Neural crest cell (in vitro differentiated cells): ENCODE measurements around the gene CPSF4. TPM values are rescaled to one million over a fixed set of nuclear protein-coding genes. Genes with fewer than 3 reads are reported as not detected.

Source experiments
- DNase-seq: peaks from one replicate; pipeline ENCODE4 v3.0.0; 2021; ENCODE audit warnings: low read depth, mixed read lengths, low spot score
- H3K27ac Mint-ChIP-seq: one replicate; pipeline ENCODE4 v1.8.0; 2021; ENCODE audit warnings: mild to moderate bottlenecking, mixed read lengths; ENCODE audit not compliant: unreplicated experiment
- H3K27me3 Mint-ChIP-seq: 2 replicates; pipeline ENCODE4 v1.8.0; 2021; ENCODE audit warnings: low read depth, mild to moderate bottlenecking, mixed read lengths
- H3K36me3 Mint-ChIP-seq: 2 replicates; pipeline ENCODE4 v1.8.0; 2021; ENCODE audit warnings: low read depth, mild to moderate bottlenecking, mixed read lengths
- H3K4me1 Mint-ChIP-seq: 2 replicates; pipeline ENCODE4 v1.8.0; 2021; ENCODE audit warnings: mixed read lengths
- H3K4me3 Mint-ChIP-seq: one replicate; pipeline ENCODE4 v1.8.0; 2021; ENCODE audit warnings: mild to moderate bottlenecking, mixed read lengths
- H3K9me3 Mint-ChIP-seq: 2 replicates; pipeline ENCODE4 v1.8.0; 2021; ENCODE audit warnings: mixed read lengths
- long read RNA-seq: library from polyadenylated mRNA; unstranded; transcript quantifications from one replicate; pipeline ENCODE4 v2.0.0, GENCODE V29; 2020
- total RNA-seq: library from RNA; stranded (reverse); gene quantifications from 2 replicates; pipeline ENCODE4 v1.2.1, GENCODE V29; 2021
- TF ChIP-seq, protein P1 (sequence below): fragments of 200-600 bp; sonication (generic); conservative IDR thresholded peaks from 2 replicates; pipeline ENCODE4 v1.5.0; 2021; ENCODE audit warnings: antibody characterized with exemption, mild to moderate bottlenecking

Gene CPSF4
- total RNA-seq, result 111 and 117 TPM in 2 replicates
- long read RNA-seq, partial matches to known transcripts, result 11 of 14 reads
- long read RNA-seq, other reads (novel, unspliced or antisense), result 1 of 14 reads

DNA sequence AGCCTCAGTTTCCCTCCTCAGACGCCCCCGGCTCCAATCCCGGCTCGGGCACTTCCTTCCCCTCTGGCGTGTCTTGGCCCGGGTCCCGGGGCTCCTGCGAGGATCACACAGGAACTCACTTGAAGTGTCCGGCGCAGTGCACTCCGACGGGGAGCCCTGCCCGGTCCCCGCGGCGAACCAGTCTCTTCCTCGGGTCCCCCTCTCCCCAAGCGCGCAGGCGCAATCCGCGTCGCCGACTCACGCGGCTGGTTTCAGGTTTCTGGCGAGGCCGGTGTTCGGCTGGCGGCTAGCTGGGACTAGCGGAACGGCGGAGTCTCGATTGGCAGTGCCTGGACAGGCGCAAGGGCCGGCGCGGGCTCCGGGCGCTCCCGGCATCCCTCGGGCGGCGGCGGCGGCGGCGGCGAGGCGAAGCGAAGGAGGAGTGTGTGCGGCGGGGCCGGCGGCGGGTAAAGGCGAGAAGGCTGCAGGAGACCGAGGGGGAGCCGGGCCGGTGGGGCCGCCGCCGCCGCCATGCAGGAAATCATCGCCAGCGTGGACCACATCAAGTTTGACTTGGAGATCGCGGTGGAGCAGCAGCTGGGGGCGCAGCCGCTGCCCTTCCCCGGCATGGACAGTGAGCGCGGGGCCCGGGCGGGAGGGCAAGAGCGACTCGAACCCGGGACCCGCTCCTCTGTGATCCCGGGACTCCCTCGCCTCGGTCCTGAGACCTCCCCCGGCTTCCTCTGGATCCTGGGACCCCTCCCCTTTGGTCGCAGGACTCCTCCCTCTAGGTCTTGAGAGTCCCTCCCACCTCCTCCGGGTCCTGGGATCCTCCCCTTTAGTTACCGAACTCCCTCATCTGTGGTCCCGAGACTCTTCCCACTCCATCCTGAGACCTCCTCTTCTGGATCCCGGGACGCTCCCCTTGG lies at the start of gene CPSF4, which contains the start of gene PTCD1:
TSS of gene CPSF4 (plus strand) at position 371 of the 908 bp plus-strand sequence. CDS start at position 511, 140 bp downstream.
TSS of gene PTCD1 (minus strand) at position 226 of the 908 bp plus-strand sequence. CDS start 3,556 bp downstream, outside the sequence.
- peak; percentile 94 for DNase-seq
- H3K9me3 Mint-ChIP-seq, result no peaks in the 10 kb centered on the region
- no peaks in the 10 kb centered on the region for H3K36me3 Mint-ChIP-seq
- TF ChIP-seq, protein P1, sequence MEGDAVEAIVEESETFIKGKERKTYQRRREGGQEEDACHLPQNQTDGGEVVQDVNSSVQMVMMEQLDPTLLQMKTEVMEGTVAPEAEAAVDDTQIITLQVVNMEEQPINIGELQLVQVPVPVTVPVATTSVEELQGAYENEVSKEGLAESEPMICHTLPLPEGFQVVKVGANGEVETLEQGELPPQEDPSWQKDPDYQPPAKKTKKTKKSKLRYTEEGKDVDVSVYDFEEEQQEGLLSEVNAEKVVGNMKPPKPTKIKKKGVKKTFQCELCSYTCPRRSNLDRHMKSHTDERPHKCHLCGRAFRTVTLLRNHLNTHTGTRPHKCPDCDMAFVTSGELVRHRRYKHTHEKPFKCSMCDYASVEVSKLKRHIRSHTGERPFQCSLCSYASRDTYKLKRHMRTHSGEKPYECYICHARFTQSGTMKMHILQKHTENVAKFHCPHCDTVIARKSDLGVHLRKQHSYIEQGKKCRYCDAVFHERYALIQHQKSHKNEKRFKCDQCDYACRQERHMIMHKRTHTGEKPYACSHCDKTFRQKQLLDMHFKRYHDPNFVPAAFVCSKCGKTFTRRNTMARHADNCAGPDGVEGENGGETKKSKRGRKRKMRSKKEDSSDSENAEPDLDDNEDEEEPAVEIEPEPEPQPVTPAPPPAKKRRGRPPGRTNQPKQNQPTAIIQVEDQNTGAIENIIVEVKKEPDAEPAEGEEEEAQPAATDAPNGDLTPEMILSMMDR, result no peak
- peaks cover 20% of the 10 kb centered on the region for H3K4me1 Mint-ChIP-seq
- H3K27me3 Mint-ChIP-seq, result no peaks in the 10 kb centered on the region
- peak within 1 kb of the TSS; percentile 96 for H3K4me3 Mint-ChIP-seq
- peak within 1 kb of the TSS; percentile 99 for H3K27ac Mint-ChIP-seq

GRCh38 chr7:99389772-99390171 lies 49.0 kb upstream of the CPSF4 start:
- peaks cover 6% of the 10 kb centered on the region for H3K27me3 Mint-ChIP-seq
- DNase-seq, result no peak

DNA sequence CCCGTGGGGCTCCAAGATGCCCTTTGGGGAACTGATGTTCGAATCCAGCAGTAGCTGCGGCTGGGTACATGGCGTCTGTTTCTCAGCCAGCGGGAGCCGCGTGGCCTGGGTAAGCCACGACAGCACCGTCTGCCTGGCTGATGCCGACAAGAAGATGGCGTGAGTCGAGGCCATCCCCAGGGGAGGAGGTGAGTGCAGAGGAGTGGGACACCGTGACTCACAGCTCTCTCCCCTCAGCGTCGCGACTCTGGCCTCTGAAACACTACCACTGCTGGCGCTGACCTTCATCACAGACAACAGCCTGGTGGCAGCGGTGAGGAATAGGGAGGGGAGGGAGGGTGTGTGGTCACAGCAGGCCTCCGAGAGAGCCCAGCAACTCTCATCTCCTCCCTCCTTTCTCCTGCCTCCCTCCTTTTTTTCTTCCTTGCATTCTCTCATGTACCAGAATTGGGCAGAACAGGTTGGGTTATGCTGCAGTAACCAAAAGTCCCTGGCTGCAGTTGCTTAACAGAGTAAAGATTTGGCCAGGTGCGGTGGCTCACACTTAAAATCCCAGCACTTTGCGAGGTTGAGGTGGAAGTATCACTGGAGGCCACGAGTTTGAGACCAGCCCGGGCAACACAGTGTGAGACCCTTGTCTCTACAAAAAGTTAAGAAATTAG lies 47.7 kb upstream of the CPSF4 start:
- Mint-ChIP-seq H3K4me3 (peak overlapping the region; percentile 68), H3K9me3 (no peaks in the 10 kb centered on the region), H3K36me3 (peaks cover 3% of the 10 kb centered on the region), H3K27me3 (peaks cover 6% of the 10 kb centered on the region), H3K27ac (peak overlapping the region; percentile 27), H3K4me1 (peaks cover 13% of the 10 kb centered on the region)
- TF ChIP-seq, protein P1, result no peak
- no peak for DNase-seq

More at GRCh38 chr7:99389772-99390171, 49.0 kb upstream of the CPSF4 start:
- Mint-ChIP-seq H3K36me3 (peaks cover 3% of the 10 kb centered on the region), H3K4me3 (no peak overlapping the region), H3K4me1 (peaks cover 13% of the 10 kb centered on the region), H3K27ac (no peak overlapping the region), H3K9me3 (no peaks in the 10 kb centered on the region)
- TF ChIP-seq, protein P1, result no peak

- Mint-ChIP-seq H3K36me3 (peaks cover 3% of the 10 kb centered on the region), H3K27me3 (peaks cover 6% of the 10 kb centered on the region)
- TF ChIP-seq, protein P1, result no peak
Observed at GRCh38 chr7:99392046-99392445, 46.7 kb upstream of the CPSF4 start.

GRCh38 chr7:99392659-99393354 lies 45.9 kb upstream of the CPSF4 start:
- Mint-ChIP-seq H3K4me3 (peak overlapping the region; percentile 93), H3K9me3 (no peaks in the 10 kb centered on the region), H3K4me1 (peaks cover 15% of the 10 kb centered on the region), H3K27me3 (peaks cover 6% of the 10 kb centered on the region), H3K27ac (peak overlapping the region; percentile 84), H3K36me3 (peaks cover 3% of the 10 kb centered on the region)
- DNase-seq, result peak; percentile 57
- TF ChIP-seq, protein P1, result no peak

More at GRCh38 chr7:99392046-99392445, 46.7 kb upstream of the CPSF4 start:
- Mint-ChIP-seq H3K27ac (no peak overlapping the region), H3K4me3 (peak overlapping the region; percentile 68), H3K9me3 (no peaks in the 10 kb centered on the region), H3K4me1 (peaks cover 13% of the 10 kb centered on the region)
- DNase-seq, result no peak
